Activated CD4-positive, alpha-beta T cell treated with anti-CD3 and anti-CD28 coated beads, Interleukin-2, amount 50 U/mL, for 4 hours (primary cell): Measurements from ENCODE around the gene LMO7.
"Not testable (repeated sequence)": the region's sequence is repeated elsewhere in the genome, so short reads cannot be mapped to it uniquely, and the experiment has no call there.

Source experiments
- DNase-seq, 2 experiments: peaks; one replicate each; pipeline ENCODE4 v3.0.0-alpha.2; 2020

Gene LMO7

DNA sequence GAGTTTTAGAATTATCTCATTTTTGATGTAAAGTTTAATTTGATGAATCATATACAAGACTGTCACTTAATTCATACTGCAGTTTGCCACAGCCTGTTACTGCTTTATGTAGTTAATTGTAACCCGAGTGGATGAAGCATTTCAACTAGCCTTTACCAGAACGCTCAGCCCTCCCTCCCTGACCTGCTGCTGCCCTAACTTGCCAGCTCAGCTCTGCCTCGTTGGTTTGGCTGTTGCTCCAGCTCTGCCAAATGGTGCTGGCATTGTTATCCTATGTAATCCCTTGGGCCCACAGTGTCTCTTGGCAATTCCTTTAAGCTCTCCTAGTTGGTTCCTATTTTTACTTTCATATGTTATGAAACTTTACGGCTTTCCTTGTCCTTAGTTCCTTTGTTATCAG is 113.3 kb downstream of the LMO7 start:
- no peak for DNase-seq

- DNase-seq = no peak
Measured at GRCh38 chr13:75751350-75751749, 115.2 kb downstream of the LMO7 start.

GRCh38 chr13:75752826-75753225 is 116.7 kb downstream of the LMO7 start:
- DNase-seq = no peak

- no peak for DNase-seq
Measured at GRCh38 chr13:75754936-75755335, 118.8 kb downstream of the LMO7 start.

DNA sequence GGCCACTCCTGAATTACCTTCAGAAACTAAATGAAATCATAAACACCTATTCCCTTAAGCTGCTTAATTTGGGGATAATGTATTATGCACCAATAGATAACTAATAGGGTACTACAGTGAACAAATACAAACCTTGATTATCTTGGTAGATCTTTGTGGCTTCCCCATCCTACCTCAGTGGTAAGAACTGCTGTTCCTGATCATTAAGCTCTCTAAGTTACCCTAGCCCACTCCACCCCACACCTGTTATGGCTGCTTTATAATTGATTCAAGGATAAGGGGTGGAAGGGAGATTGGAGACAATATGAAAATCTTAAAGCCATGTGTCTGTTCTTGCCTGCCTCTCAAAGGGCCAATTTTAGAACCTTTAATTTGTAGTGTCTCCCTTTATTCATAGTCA is 121.2 kb downstream of the LMO7 start:
- DNase-seq = no peak

DNA sequence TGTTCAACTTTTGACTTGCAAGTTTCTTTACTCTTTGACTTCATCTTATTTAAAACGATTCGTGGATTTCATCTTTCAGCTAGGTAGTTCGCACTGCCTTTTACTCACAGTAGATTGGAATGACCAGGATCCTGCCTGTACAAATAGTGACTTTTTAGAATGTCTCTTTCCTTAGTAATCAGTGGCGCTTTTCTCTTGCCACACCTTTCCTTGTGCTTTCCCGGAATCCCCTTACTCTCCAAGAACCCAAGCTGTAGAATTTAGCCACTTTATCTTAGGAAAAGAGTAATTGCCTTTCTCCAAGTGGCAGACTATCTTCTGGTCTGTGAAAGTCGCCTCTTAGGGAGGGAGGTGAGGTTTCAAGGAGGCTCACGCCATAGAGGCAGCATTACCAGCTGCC is 123.4 kb downstream of the LMO7 start:
- DNase-seq = no peak

- no peak for DNase-seq
Measured at GRCh38 chr13:75760131-75761021, 124.2 kb downstream of the LMO7 start.

DNA sequence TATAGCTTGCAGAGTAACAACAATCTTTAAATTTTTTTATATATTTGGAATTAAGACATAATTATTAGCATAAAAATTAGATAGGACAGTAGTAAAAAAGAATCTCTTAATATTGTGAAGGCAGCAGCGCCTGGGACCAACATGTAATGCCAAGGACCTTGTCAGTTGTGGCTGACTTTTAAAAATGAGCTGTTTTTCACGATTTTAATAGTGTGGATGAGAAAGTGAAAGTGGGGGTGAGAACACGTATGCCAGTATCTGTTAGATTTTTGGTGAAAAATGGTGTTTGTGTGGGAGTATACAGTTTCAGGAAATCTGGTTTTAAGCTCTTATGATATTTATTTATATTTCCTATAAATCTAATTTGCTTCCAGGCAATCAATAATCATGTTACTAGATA is 125.2 kb downstream of the LMO7 start:
- no peak for DNase-seq

DNA sequence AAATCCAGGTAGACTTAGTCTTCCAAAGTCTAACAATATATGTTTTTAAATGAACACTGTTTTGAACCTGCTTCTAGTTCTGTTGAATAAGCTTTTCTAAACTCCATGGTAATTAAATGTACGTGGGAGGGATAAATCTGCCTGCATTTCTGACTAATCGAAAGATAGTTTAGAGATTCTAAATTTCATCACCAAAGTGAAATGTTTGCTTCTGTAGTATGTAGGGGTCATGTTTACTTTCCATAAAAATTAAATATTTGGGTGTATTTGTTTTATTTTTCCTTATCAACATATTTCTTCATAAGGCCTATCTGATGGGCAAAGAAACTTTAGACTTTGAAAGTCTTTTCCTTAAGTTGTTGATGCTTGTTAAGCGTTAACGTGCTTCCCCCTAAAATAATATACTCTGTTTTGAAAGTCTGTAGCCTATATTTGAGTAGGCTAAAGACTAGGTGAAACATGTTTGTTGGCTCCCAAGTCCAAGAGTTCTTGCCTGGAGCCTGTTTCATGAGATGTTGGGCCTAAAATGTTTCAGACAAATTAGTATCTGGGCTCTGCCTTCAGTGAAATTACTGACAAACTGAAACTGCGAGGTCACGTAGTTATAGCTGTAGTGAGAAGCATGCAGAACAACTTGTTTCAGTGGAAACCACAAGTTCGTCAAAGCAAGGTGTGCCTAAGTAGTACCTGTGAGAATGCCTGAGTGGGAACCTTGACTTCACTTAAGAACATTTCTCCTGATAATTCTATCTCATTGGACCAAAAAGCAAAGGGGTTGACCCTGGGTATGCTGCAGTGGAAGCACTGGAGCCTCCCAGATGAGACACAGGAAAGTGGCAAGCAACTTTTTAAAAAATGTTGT is 126.2 kb downstream of the LMO7 start:
- DNase-seq = no peak

DNA sequence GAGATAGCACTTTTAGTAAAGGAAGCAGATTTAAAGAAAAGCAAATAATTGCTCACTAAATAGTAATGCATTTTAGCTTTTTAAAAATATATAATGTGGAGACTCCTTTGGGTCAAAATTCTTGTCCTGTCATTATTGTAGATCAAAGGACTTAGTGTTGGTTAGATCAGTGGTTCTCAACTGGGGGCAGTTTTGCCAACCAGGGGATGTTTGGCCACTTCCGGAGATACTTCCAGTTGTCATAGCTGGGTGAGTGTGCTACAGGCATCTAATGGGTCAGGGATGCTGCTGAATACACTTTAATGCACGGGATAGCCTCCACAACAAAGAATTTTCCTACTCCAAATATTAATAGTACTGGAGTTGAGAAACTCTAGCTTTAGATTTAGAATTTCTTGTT is 126.8 kb downstream of the LMO7 start:
- DNase-seq = no peak

- DNase-seq = no peak
Measured at GRCh38 chr13:75763512-75763911, 127.4 kb downstream of the LMO7 start.

GRCh38 chr13:75764251-75764925 is 128.3 kb downstream of the LMO7 start:
- DNase-seq = no peak

- DNase-seq = no peak
Measured at GRCh38 chr13:75764926-75765310, 128.8 kb downstream of the LMO7 start.

DNA sequence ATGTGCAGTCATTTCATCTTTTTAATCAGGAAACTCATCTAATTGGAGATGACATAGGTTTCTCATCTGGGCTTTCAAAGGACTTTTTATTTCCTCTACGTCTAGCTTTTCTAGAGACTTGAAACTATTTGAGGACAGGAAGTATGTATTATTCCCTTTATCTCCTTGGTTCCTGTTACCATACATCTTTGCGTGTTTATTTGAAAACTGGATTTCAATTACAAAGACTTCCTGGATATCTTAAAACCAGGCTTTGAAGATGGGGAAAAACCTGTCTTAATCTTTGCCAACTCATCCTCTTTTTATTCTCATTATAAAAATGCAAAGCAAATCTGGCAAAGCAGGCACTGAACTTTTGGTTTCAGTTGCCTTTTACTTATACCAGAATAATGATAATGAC is 130.5 kb downstream of the LMO7 start:
- no peak for DNase-seq

GRCh38 chr13:75769141-75769905 is 133.2 kb downstream of the LMO7 start:
- no peak for DNase-seq

DNA sequence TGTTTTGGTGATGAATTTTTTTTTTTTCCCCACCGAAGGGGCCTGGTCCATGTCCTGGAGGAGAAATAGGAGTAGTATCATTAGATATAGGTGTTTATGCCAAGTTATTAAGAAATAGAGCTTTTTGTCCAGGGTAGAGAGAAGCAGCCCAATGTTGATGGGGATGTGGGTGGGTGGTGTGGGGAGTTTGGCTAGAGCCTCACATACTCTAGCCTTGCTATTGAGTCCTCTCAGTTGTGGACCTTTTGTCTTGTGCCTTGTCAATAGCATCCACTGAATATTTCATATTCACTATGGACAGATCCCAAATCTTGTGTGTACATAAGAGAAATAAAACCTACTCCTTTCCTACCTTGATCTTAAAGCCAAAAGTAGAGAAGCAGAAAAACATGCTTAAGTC is 134.0 kb downstream of the LMO7 start:
- no peak for DNase-seq

GRCh38 chr13:75770592-75771011 is 134.5 kb downstream of the LMO7 start:
- no peak for DNase-seq

DNA sequence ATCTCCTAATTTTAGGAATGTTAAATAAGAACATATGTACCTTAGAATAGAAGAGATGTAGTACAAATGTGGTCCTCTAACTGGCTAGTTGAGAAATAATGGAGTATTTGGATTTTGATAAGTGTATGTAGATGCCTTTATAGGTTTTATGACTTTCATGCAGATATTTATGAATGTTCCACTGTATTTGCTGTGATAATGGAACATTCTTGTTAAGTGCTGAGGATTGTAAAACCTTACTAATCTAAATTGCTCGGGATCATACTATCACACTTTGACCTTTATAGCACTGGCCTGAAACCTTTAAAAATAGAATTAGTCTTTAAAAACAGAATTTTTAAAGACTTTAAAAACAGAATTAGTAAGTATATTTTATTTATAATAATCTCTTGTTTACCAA is 135.1 kb downstream of the LMO7 start:
- no peak for DNase-seq

DNA sequence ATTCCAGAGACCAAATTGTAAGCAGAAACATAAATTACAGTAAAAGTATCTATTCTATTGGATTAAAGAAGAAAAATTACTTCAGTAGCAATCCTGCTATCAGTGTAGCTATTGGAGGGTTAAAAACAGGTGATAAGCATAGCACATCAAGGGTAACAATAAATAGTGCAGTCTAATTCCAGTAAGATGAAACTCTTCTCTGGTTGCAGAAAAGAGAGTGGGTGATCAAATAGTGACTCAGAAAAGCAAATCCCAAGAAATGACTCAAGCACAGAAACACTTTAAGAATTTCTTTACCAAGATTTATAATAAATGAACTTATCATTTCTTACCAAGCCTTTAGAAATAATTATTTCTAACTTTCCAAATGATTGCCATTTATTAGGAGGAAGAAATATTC is 135.7 kb downstream of the LMO7 start:
- no peak for DNase-seq

GRCh38 chr13:75774176-75774575 is 138.0 kb downstream of the LMO7 start:
- DNase-seq = no peak

DNA sequence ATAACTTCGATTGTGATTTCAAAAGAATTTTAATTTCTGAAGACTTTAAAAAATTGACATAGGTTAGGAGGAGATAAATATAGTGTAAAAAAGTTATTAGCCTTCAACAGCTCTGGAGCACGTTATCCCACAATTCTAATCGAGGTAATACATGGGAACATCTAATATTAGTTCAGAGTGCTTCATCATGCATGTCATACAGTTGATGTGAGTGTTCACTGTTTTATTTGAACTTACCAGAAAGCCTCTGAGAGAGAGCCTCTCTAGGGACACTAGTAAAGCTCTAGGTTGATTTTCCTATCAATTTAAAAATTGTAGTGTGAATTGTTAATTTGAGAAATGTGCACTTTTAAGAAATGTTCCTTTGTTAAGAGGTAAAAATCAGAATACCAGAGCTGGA is 140.4 kb downstream of the LMO7 start:
- no peak for DNase-seq

GRCh38 chr13:75779393-75779792 is 143.3 kb downstream of the LMO7 start:
- no peak for DNase-seq

- not testable (repeated sequence) for DNase-seq
Measured at GRCh38 chr13:75780103-75780502, 144.0 kb downstream of the LMO7 start.
